Fibroblast of villous mesenchyme (primary cell): ENCODE measurements around the gene CEACAM6. TPM values are rescaled to one million over a fixed set of nuclear protein-coding genes. Genes with fewer than 3 reads are reported as not detected.

Source experiments
- DNase-seq: peaks from one replicate; pipeline ENCODE4 v3.0.0-alpha.2; 2010; ENCODE audit warnings: low read depth
- H3K4me3 ChIP-seq: 2 replicates; pipeline ENCODE4 v1.5.1; 2011; ENCODE audit warnings: low read depth, mild to moderate bottlenecking, low read length
- total RNA-seq: library from RNA; depleted of rRNA; stranded (reverse); fragments of >200 nt; gene quantifications from 2 replicates; pipeline ENCODE4 v1.2.3, GENCODE V29; 2012
- TF ChIP-seq, protein P1 (sequence below): IDR thresholded peaks from 2 replicates; pipeline ENCODE4 v1.5.1; 2012; ENCODE audit warnings: low read depth, mild to moderate bottlenecking, low read length; ENCODE audit not compliant: insufficient read depth

The CEACAM6 gene
- total RNA-seq, 1 donor = not detected

DNA sequence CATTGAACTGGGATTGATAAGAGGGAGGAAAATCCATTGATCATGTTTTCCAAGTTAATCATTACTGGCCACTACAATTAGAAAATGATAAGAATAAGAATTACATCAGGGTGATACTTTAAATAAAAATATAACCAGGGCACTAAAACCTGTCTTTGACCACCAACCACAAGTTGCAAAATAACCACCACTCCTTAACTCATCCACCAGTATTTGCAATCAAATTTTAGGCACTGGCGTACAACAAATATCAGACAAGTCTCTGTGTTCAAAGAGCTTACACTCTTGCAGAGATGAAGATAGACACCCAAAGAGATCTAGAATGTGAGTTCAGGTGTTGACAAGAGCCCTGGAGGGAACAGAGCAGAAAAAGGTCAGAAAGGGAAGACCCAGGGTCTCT, 41.6 kb downstream of the CEACAM6 start:
- H3K4me3 ChIP-seq = no peak overlapping the region
- DNase-seq = no peak
- TF ChIP-seq, protein P1, sequence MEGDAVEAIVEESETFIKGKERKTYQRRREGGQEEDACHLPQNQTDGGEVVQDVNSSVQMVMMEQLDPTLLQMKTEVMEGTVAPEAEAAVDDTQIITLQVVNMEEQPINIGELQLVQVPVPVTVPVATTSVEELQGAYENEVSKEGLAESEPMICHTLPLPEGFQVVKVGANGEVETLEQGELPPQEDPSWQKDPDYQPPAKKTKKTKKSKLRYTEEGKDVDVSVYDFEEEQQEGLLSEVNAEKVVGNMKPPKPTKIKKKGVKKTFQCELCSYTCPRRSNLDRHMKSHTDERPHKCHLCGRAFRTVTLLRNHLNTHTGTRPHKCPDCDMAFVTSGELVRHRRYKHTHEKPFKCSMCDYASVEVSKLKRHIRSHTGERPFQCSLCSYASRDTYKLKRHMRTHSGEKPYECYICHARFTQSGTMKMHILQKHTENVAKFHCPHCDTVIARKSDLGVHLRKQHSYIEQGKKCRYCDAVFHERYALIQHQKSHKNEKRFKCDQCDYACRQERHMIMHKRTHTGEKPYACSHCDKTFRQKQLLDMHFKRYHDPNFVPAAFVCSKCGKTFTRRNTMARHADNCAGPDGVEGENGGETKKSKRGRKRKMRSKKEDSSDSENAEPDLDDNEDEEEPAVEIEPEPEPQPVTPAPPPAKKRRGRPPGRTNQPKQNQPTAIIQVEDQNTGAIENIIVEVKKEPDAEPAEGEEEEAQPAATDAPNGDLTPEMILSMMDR = no peak

DNA sequence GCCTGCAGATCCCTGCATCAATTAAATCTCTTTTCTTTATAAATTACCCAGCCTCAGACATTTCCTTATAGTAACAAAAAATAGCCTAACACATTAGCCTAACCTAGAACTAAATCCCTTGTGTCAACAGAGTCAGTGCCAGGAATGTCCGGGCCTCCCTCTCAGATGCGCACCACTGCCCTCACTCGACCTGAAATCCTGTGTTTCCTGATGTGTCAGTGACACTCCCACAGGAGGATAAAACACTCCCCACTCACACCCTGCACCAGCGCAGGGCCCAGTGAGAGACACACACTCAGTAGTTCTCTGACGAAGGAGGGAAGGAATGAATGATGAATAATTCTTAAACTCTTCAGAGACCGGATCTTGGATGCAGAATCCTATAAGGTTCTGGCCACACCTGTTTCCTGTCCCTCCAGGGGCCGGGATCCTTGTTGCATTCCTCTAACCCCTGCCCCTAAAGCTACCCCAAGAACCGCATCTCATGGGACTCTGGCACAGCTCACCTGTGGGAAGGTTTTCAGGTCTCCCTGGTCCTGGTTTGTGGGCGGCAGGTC, 44.2 kb downstream of the CEACAM6 start:
- TF ChIP-seq, protein P1 = no peak
- no peak for DNase-seq
- no peak overlapping the region for H3K4me3 ChIP-seq

DNA sequence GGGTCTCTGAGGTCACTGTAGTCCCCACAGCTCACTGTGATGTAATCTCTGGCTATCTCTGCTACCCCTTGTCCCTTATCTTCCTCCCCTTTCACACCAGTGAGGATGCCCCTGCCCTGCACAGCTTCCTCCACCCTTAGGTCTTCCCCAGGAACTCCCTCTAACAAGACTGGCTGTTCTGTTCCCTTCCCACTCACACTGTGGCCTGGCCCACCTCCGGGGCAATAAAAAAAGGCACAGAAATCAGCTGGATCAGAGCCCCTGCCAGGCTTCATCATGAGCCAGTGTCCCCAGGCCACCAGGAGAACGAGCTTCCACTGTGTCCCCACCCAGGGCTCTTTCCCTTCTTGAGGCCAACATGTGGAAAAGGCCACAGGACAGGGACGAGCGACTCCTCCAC, 45.7 kb downstream of the CEACAM6 start:
- TF ChIP-seq, protein P1 = no peak
- no peak overlapping the region for H3K4me3 ChIP-seq
- DNase-seq = no peak

DNA sequence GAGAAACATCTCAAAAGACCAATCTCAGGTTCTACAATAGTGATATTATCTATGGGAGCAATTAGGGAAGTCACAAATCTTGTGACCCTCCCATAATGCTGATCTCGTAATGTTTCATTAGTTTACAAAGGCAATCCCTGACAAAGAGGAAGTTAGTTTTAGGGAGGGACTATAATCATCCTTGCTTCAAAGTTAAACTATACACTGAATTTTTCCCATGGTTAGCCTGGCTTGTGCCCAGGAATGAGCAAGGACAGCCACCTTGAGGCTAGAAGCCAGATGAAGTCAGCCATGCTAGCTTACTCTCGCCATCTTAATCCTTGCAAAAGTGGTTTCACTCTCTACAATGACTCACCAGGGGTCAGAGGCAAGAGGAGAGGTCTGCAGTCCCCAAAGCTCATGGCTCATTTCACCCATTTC, 46.5 kb downstream of the CEACAM6 start:
- TF ChIP-seq, protein P1 = no peak
- no peak overlapping the region for H3K4me3 ChIP-seq
- DNase-seq = no peak

DNA sequence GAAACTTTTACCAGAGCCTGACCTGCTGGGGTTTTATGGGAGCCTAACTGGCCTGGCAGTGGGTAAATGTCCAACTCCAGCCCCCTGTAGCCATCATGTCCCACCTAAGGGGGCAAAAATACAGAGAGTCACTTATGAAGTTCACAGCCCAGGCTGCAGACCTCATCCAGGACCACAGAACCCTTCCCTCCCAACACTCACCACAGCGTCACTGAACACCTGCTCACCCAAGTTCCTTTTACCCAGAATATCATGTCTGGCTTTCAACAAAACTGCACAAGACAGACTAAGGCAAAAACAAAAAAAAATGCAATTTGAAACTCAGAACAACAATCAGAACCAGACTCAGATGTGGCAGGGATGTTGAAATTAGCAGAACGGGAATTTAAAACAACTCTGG, 47.4 kb downstream of the CEACAM6 start:
- H3K4me3 ChIP-seq = no peak overlapping the region
- TF ChIP-seq, protein P1 = no peak
- no peak for DNase-seq

- no peak for DNase-seq
- TF ChIP-seq, protein P1 = no peak
- H3K4me3 ChIP-seq = no peak overlapping the region
Measured at GRCh38 chr19:41804336-41804735, 49.0 kb downstream of the CEACAM6 start.

- TF ChIP-seq, protein P1 = no peak
- DNase-seq = no peak
Measured at GRCh38 chr19:41807176-41807575, 51.8 kb downstream of the CEACAM6 start.

More at GRCh38 chr19:41807176-41807575, 51.8 kb downstream of the CEACAM6 start:
- H3K4me3 ChIP-seq = no peak overlapping the region
